GM12878 (cell line): ENCODE data around the gene ARGLU1. TPM values are rescaled to one million over a fixed set of nuclear protein-coding genes. Genes with fewer than 3 reads are reported as not detected.
"Not testable (repeated sequence)": the region's sequence is repeated elsewhere in the genome, so short reads cannot be mapped to it uniquely, and the experiment has no call there.

Experiments used
- ATAC-seq: fragments of 200-7000 bp; cut with Tn5 transposase; 3 replicates; pipeline ENCODE4 v1.9.1; 2020; ENCODE audit warnings: mild to moderate bottlenecking, moderate library complexity
- BruUV-seq: library from RNA; stranded (reverse); fragments of 400-500 nt; replicated peaks from 2 replicates; lab custom pipeline; 2021; lab: Mats Ljungman, UMichigan
- CTCF ChIA-PET: fragments of 300-600 bp; sonication (Branson Sonifier 250); formaldehyde crosslinking; extraction: SDS; loops from one replicate; lab custom pipeline; 2021; ENCODE audit warnings: inconsistent platforms; lab: Yijun Ruan, JAX
- POLR2A ChIA-PET: fragments of 350-600 bp; formaldehyde crosslinking; extraction: SDS; loops from one replicate; lab custom pipeline; 2021; ENCODE audit warnings: inconsistent platforms; lab: Charles Lee
- RAD21 ChIA-PET: fragments of 300-600 bp; sonication (Branson Sonifier 250); formaldehyde crosslinking; loops from one replicate; lab custom pipeline; 2023; ENCODE audit warnings: antibody characterized with exemption; ENCODE audit not compliant: unreplicated experiment; lab: Charles Lee
- SMC1A ChIA-PET: fragments of 300-600 bp; sonication (Branson Sonifier 250); formaldehyde crosslinking; loops from one replicate; lab custom pipeline; 2023; ENCODE audit not compliant: unreplicated experiment, uncharacterized antibody; lab: Charles Lee
- DNase-seq: peaks from one replicate; pipeline ENCODE4 v3.0.0-alpha.2; 2011; ENCODE audit warnings: low read depth, low spot score
- FAIRE-seq: peaks from 3 replicates; lab custom pipeline; 2011; peaks lifted over from hg19 to GRCh38; lab: Jason Lieb, UNC
- H2AFZ ChIP-seq: 2 replicates; pipeline ENCODE4 v1.6.0; 2011; ENCODE audit warnings: low read depth, low read length, control low read depth; ENCODE audit not compliant: control insufficient read depth
- H3K27ac ChIP-seq: 2 replicates; pipeline ENCODE4 v1.5.1; 2011; ENCODE audit warnings: control low read depth; ENCODE audit not compliant: control insufficient read depth, insufficient read depth
- H3K27me3 ChIP-seq, 2 experiments: replicated peaks in 1 of 2; 2 replicates each; pipeline versions ENCODE4 v1.6.0 to v1.6.1; 2011; ENCODE audit warnings: low read length in 1 of 2; ENCODE audit not compliant: control insufficient read depth in 2 of 2, insufficient read depth in 2 of 2
- H3K36me3 ChIP-seq, 2 experiments: 2 replicates each; pipeline ENCODE4 v1.5.1; 2011; ENCODE audit warnings: low read length in 1 of 2; ENCODE audit not compliant: control insufficient read depth in 2 of 2, insufficient read depth in 2 of 2
- H3K4me1 ChIP-seq: 2 replicates; pipeline ENCODE4 v1.6.1; 2011; ENCODE audit warnings: mild to moderate bottlenecking, low read length, moderate library complexity, mixed read lengths; ENCODE audit not compliant: control insufficient read depth, insufficient read depth
- H3K4me2 ChIP-seq: 2 replicates; pipeline ENCODE4 v1.6.0; 2011; ENCODE audit warnings: control low read depth; ENCODE audit not compliant: control insufficient read depth, insufficient read depth
- H3K4me3 ChIP-seq: fragments of 200-600 bp; sonication (generic); 2 replicates; pipeline ENCODE4 v1.5.1; 2016
- H3K79me2 ChIP-seq: 2 replicates; pipeline ENCODE4 v1.6.0; 2011; ENCODE audit warnings: low read length; ENCODE audit not compliant: control insufficient read depth, insufficient read depth
- H3K9ac ChIP-seq: 2 replicates; pipeline ENCODE4 v1.8.0; 2011; ENCODE audit warnings: low read length, control low read depth, mixed read lengths; ENCODE audit not compliant: control insufficient read depth, insufficient read depth
- H3K9me3 ChIP-seq: replicated peaks from 3 replicates; pipeline ENCODE4 v1.5.1; 2011; ENCODE audit warnings: mild to moderate bottlenecking, low read length; ENCODE audit not compliant: control insufficient read depth, insufficient read depth
- H4K20me1 ChIP-seq: 2 replicates; pipeline ENCODE4 v1.6.0; 2011; ENCODE audit not compliant: control insufficient read depth, insufficient read depth
- ATF7 ChIP-seq: fragments of 450-650 bp; IDR thresholded peaks from 2 replicates; pipeline ENCODE4 v1.6.1; 2016; ENCODE audit warnings: low read depth, mild to moderate bottlenecking
- CBX3 ChIP-seq: fragments of 200-600 bp; sonication (generic); IDR thresholded peaks from 2 replicates; pipeline ENCODE4 v1.6.1; 2016; ENCODE audit warnings: low read depth, borderline replicate concordance
- RAD21 ChIP-seq: IDR thresholded peaks from 2 replicates; pipeline ENCODE4 v1.6.1; 2011; ENCODE audit warnings: mild to moderate bottlenecking, low read depth, low read length, moderate library complexity; ENCODE audit not compliant: insufficient read depth
- WGBS: methylation state at CpG from one replicate; pipeline ENCODE4 v1.1.6; 2016; ENCODE audit warnings: low lambda C conversion rate; ENCODE audit not compliant: insufficient replicate concordance, insufficient coverage; ENCODE audit errors: missing lambda C conversion rate; 5-methylcytosine and 5-hydroxymethylcytosine counted together
- in situ Hi-C: fragments of 300-500 bp; cut with MboI; formaldehyde crosslinking; loops from 9 replicates; pipeline ENCODE4 v1.14.3; 2018; ENCODE audit warnings: mixed read lengths
- intact Hi-C: fragments of 100-400 bp; cut with micrococcal nuclease; formaldehyde crosslinking; loops from one replicate; pipeline ENCODE4 v1.14.2; 2022; ENCODE audit not compliant: unreplicated experiment
- polyA plus RNA-seq, 11 experiments: library from polyadenylated mRNA; depleted of rRNA in 4 of 11; unstranded in 6 of 11; stranded (reverse) in 5 of 11; fragments of >200 nt; fragmentation: Nextera tagmentation in 4 of 11; fragmentation: Illumina TruSeq in 1 of 11; extraction: Ambion mirVana in 4 of 11; extraction: Trizol in 1 of 11; gene quantifications; 1 replicate in 1 of 11; 2 replicates in 10 of 11; pipeline versions ENCODE4 v1.2.1 to v1.2.3, GENCODE V29; 2011 to 2016; ENCODE audit warnings: inconsistent platforms in 2 of 11, missing spikeins in 2 of 11, low read depth in 1 of 11
- total RNA-seq, 4 experiments: library from RNA; depleted of rRNA in 3 of 4; stranded (reverse); fragments of >200 nt in 3 of 4; fragmentation: Illumina TruSeq in 1 of 4; extraction: Trizol in 1 of 4; gene quantifications; 2 replicates each; pipeline versions ENCODE4 v1.2.1 to v1.2.3, GENCODE V29; 2013 to 2021
- TF ChIP-seq, protein P1 (sequence below): IDR thresholded peaks from 2 replicates; pipeline ENCODE4 v1.6.1; 2011; ENCODE audit warnings: low read depth, mild to moderate bottlenecking, low read length, moderate library complexity, borderline replicate concordance; ENCODE audit errors: extremely low read depth

The ARGLU1 gene
- total and polyA plus RNA-seq, 10 of the 15 experiments (the other 5 are each of a cell fraction or from before 2014, with no cell fraction given) = 47.1 to 197 (median 98.3) TPM

DNA sequence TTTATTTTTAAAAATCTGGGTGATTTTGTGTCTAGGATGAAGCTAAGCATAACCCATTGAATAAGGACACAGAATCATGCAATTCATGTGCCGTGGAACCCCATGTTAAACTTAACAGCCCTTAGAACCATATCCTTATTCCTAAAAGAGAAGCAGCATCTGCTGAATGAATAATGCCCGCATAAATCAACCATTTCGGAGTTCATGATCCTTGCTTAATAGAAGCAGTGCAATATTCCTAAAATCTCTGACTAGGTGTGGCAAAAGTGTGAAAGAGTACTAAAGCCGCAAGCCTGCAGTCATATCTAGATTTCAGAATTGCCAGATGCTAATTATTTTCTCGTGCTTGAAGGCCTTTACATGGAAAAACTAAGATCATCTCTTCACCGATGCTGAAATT is 33.6 kb upstream of the ARGLU1 start (continued):
- TF ChIP-seq, protein P1, sequence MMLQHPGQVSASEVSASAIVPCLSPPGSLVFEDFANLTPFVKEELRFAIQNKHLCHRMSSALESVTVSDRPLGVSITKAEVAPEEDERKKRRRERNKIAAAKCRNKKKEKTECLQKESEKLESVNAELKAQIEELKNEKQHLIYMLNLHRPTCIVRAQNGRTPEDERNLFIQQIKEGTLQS = no peak
- no peak for TF ChIP-seq RAD21

DNA sequence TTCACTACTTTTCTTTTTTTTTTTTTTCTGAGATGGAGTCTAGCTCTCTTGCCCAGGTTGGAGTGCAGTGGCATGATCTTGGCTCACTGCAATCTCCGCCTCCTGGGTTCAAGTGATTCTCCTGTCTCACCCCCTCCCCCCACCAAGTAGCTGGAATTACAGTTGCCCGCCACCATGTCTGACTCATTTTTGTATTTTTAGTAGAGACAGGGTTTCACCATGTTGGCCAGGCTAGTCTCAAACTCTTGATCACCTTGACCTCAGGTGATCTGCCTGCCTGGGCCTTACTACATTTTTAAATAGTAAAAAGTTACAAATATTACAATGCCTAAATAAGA is 32.8 kb upstream of the ARGLU1 start:
- BruUV-seq, H3K9ac ChIP-seq, intact Hi-C loops, RAD21 ChIA-PET, H3K4me1 ChIP-seq, H3K4me3 ChIP-seq, H3K27ac ChIP-seq, H3K9me3 ChIP-seq, H3K4me2 ChIP-seq, H3K27me3 ChIP-seq, FAIRE-seq, ATAC-seq, DNase-seq, H2AFZ ChIP-seq, SMC1A ChIA-PET, in situ Hi-C loops, H3K36me3 ChIP-seq, H4K20me1 ChIP-seq, H3K79me2 ChIP-seq: not testable (repeated sequence)
- WGBS = 46% methylated on average over 2 of the region's 2 CpGs
- ChIA-PET CTCF (interaction anchor here (1.3 kb wide), 1 partner anchor 20 kb away, joined by 4 read pairs; no protein-coding TSS in a partner anchor), POLR2A (interaction anchor here (0.7 kb wide), 1 partner anchor 1149 kb away, joined by 3 read pairs; no protein-coding TSS in a partner anchor)

DNA sequence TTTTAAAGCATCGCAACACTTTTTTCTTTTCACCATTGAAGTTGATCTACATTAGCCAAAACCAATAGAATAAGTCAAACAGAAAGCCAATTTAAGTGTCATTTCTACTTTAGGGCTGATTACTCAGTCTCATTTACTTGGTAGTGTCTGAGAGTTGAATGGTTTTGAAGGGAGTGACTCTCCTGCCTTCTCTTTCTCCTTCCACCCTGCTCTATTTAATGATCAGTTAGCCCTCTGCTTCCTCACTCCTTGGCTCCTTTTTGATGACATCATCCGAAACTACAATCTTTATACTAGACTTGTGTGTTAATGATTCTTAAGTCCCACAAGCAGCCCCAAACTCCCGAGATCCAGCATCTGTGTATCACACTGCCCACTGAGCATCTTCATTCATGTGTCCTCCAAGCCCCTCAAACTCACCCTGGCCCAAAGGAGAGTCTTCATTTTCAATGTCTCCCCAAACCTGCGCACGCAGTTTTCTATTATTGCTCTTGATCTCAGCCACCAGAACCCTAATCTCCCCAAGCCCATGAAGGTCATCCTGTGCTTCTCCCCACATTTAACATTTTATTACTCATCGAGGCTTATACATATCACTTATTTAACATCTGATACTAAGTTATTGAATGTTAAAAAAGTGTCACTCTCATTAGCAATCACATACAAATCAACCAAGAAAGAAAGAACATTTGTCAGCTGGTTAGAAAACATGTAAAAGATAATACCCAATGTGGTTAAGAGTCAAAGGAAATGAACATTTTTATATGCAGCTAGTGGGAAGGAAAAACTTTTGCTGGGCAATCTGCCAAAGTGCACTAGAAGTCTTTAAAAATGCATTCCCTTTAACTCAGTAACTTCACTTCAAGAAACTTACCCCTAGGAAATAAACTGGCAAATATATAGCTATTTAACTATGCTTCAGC is 32.2 kb upstream of the ARGLU1 start:
- intact Hi-C loops (no loop called here), in situ Hi-C loops (no loop called here)
- no peak for FAIRE-seq
- H3K9me3 ChIP-seq = no peaks in the 10 kb centered on the region
- no peak overlapping the region for H2AFZ ChIP-seq
- ChIA-PET RAD21 (no interaction called here), POLR2A (interaction anchor here (0.7 kb wide), 1 partner anchor 1148 kb away, joined by 3 read pairs; no protein-coding TSS in a partner anchor), CTCF (interaction anchor here (1.3 kb wide), 1 partner anchor 20 kb away, joined by 4 read pairs; no protein-coding TSS in a partner anchor), SMC1A (no interaction called here)
- no peak overlapping the region for H3K4me2 ChIP-seq
- H4K20me1 ChIP-seq = no peaks in the 10 kb centered on the region
- H3K79me2 ChIP-seq = no peaks in the 10 kb centered on the region
- BruUV-seq = no TSS peak
- WGBS = 38% methylated on average over 6 of the region's 6 CpGs
- no peaks in the 10 kb centered on the region for H3K4me1 ChIP-seq
- no peaks in the 10 kb centered on the region for H3K27me3 ChIP-seq
- TF ChIP-seq ATF7 (peak; percentile 59), CBX3 (no peak)
- H3K4me3 ChIP-seq = no peak overlapping the region
- H3K36me3 ChIP-seq = no peaks in the 10 kb centered on the region
- no peak; the same call in 2 of the 3 replicates for ATAC-seq
- DNase-seq = no peak
- H3K9ac ChIP-seq = no peak overlapping the region
- H3K27ac ChIP-seq = no peak overlapping the region
